Head of caudate nucleus (tissue), 42 donors: ENCODE data around the gene EDC3.
A peak's percentile ranks its signal among the peaks of the same experiment; 100 is the strongest.
"Not testable (repeated sequence)": the region's sequence is repeated elsewhere in the genome, so short reads cannot be mapped to it uniquely, and the experiment has no call there.

Experiments
- DNase-seq, 42 donors: peaks; one replicate each; pipeline versions ENCODE4 v3.0.0 to v3.0.0-alpha.2; 2020 to 2021; ENCODE audit warnings: mixed read lengths in 7 of 42
- intact Hi-C: fragments of 100-400 bp; cut with DNase I; formaldehyde crosslinking; loops from one replicate; pipeline ENCODE4 v1.15.0; 2022

Gene EDC3

DNA sequence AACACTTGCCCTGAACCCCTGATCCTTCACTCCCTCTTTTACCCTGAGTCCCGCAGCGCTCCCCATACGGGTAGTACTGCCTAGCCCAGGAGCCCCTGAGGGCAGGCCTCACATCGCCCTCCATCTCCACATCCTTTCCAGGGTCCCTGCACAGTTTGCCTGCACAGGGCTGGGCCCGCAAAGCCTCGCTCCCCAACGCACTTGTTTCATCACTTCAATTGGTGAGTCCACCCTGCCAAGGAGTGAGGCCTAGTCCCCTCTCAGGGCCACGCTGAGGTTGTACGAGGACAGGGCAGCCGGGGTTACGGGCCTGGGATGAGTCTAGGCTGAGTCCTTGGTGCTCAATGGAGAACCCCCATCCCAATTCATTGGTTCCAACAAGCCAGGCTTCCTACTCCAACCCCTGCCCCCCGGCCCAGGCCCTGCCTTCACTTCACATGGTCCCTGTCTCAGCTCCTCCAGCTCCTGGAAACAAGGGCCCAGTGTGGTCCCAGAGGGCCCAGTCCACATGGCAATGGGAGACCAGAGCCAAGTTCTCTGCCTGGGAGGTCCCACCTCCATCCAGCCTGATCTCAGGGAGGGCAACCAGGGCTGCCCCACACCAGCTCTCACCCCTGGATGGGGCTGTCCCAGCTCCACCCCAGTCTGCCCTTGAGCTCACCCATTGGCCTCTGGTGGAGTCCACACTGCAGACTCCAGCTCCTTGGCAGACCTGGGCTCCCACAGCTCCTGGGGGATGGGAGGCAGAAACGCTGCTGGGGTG lies 92.6 kb downstream of the EDC3 start:
- intact Hi-C loops, result no loop called here
- DNase-seq, result no peak

DNA sequence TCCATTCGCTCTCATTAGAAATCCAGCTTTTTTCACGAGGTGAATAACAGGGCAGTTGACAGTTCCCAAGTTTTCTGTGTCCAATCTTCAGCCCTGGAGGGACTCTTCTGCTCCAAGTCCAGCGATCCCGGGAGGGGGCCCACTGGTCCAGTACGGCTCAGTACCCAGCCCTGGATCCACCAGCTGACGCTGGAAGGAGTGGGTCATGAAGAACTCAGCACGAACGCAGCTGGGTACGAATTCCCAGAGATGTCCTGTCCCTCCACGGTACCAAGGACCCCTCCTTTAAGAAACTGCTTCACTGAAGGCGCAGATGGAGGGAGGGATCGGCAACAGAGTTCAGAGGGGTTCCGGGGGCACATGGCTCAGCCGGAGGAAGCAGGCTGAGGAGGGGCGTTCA lies 96.7 kb downstream of the EDC3 start:
- intact Hi-C loops, result no loop called here
- DNase-seq, result no peak

DNA sequence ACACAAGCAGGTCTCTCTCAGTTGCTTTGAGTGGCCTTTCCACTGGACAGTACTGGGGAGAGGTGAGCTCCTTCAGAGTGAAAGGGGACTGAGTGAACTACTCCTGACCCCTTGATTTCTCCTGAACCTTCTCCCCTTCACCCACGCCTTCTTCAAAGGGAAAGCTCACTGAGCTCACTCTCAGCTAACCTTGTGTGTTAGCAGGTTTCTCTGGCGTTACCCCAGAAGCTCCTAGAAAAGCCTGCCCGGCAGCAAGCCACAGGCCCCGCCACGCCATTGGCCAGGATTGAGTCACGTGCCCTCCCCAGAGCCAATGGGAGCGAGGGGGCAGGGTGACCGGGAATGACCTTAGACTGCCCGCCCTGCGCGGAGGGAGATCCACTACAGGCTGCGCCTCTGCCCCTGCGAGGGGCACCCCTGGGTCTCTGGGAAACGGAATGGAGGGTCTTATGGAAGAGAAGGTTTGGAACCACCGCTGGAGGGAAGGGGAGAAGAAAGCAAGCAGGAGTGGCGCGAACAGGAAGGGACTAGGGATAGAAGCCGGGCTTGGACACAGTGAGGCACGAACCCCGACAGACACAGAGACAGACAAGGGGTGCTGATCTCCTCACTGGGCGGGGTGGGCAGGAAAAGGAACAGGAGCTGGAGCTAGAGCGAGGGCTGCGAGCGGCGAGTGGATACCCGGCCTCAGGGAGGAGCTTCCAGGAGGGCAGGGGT lies 97.5 kb downstream of the EDC3 start:
- peak; percentile 85 to 98 (median 95) for DNase-seq
- intact Hi-C loops, result no loop called here

DNA sequence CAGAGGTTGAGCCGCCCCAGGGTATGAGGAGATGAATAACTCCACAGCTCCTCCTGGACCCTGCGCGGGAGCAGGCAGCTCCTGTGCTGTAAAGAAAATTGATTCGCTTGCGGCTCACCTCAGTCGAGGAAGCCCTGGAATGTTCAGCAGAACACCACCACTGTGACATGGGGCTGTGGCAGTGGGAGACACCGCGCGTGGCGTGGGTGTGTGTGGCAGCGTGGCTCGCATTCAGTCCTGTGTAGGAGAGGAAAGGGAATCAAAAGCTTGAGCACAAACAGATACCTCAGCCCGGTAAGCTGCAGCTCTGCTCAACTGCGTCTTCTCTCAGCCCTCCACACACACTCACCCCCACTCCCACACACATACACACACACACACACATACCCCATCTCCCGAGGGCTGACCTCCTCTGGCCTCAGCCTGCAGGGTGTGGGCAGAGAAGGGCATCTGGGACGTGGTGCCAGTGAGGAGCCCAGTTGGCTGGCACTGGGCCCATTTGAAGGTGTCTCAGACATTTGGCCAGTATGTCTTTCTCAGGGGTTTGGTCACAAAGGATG lies 98.6 kb downstream of the EDC3 start:
- intact Hi-C loops, result not testable (repeated sequence)
- DNase-seq, result peak in 3 of 42 donors; percentile 18 to 39 (median 21)

DNA sequence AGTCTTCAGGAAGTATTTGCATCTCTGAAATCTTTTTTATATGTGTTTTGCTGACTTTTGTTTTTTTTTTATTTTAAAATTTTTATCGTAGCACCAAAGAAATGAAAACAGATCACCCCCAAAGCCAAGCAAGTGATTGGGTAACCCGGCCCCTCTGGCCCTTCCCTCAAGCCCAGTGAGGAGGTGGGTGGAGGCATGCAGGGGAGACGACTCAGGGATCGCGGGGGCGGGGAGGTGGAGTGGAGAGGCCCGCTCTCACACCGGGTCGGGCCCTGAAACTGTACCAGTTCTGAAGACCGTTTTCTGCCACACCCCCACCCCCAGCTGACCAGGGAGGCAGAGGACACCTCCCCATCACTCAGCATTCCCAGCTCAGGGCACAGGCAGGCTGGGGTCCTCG lies 99.1 kb downstream of the EDC3 start:
- intact Hi-C loops, DNase-seq: not testable (repeated sequence)

DNA sequence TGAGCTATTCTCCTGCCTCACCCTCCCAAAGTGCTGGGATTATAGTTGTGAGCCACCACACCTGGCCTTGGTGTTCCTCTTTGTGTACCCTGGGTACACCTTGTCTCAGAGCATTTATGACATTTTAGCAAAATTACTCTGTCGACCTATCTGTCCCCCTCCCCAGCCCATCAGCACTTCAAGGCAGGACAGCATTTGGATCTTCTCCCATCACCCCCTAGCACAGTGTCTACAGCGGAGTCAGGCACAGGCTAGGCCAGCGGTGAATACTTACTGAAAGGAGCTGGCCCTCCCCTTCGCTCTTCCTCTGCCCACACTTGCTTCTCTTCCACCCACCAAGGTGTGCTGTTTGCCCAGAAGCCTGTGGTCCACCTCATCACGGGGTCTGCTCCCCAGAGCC lies 100.6 kb downstream of the EDC3 start:
- intact Hi-C loops, result no loop called here

DNA sequence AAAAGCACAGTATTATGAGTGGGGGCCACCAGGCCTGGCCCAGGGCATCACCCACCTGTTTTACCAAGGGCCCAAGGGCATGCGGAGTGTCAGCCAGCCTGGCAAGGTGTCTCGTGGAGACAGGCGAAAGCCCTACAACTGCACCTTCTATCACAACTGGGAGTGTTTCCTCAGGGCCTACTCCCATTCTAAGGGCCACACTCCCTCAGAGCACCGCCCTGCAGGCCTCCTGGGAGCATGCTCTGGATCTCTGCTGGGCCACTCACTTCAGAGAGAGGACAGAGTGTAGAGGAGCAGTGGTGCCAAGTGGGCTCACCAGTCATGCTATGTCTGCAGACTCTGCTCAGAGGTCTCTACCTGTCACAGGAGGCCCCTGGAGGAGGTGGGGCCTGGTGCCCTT lies 101.4 kb downstream of the EDC3 start:
- no peak for DNase-seq
- intact Hi-C loops, result no loop called here

More for the DNA sequence above, 100.6 kb downstream of the EDC3 start:
- no peak for DNase-seq

DNA sequence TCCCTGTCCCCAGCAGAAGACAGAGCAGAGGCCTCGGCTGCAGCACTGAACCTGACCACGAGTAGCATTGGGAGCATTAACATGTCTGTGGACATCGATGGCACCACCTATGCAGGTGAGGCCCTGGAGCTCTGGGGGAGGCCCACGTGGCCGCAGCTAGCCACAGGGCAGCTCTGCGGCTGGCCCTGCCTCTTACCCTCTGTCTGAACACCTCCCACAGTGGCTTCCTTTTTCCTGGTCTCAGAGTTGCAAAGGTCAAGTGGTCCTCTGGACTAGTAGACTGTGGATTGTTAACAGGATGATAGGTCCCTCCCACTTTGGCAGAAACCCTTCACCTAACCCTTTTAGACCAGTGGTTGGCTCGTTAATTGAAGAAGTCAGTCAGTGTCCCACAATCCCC lies 102.7 kb downstream of the EDC3 start:
- intact Hi-C loops, result no loop called here
- no peak for DNase-seq

DNA sequence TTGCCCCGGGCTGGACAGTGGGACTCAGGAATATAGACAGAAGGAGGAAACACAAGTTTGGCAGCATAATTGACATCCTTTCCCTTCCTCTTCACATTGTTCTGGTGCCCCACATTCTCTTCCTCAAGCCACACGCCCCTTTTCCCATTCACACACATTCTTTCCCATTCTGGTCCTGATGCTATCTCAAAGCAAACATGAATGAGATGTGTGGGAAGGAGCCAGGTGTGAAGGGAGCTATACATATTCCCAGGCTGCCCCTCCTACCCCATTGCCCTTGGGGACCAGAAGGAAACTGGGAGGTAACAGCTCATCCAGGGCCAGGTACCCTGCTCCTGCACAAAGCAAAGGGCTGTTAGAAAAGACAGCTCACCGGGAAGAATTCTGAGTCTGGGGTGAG lies 103.6 kb downstream of the EDC3 start:
- intact Hi-C loops, result no loop called here
- no peak for DNase-seq

DNA sequence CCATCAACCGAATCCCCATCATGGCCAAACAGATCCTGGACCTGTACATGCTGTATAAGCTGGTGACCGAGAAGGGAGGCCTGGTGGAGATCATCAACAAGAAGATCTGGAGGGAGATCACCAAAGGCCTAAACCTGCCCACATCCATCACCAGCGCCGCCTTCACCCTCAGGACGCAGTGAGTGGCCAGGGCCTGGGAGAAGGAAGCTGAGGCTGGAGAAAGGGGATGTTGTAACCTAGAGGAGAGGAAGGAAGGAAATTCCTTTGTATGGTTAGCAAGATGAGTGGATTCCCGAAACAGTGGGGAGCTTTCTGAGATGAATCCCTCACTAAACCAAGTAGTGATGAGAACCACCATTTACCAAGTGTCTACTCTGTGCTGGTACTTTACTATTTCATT lies 106.0 kb downstream of the EDC3 start:
- intact Hi-C loops, result no loop called here
- DNase-seq, result no peak

DNA sequence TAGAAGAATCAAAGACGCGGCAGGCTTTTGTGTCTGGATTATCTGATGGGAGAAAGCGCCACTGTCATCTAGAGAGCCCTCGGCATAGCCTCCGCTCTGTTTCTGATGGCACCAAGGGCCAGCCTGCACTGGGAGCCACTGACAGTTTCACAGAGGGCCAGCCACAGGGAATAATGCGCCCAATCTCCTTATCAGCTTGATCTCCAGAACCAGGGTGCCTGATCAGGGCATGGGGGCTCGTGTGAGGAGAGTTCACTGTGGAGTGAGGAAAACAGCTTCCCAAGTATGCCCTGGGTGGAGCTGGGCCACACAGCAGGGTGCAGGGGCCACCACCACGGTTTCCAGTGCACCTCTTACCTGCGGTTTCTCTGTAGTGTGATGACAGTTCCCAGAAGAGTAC lies 110.0 kb downstream of the EDC3 start:
- intact Hi-C loops, result no loop called here

DNA sequence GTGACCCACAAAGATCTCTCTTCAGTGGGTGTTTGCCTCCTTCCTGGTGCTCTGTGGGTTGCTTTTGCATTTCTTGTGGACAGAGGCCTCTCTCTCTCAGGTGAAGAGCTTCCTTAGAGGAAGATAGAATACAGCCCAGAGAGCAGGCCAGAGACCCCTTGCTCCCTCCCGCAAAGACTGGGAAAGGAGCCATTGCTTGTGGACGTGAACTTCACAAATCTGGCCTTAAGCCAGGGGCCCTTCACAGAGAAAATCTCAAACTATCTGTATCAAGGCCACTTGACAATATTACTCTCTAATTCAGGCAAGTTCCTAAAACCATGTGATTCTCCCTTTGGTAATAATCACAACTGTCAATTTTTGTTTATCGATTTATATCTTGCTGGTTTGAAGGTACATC lies 110.6 kb downstream of the EDC3 start:
- intact Hi-C loops, result no loop called here
- DNase-seq, result no peak

More for the DNA sequence above, 110.0 kb downstream of the EDC3 start:
- DNase-seq, result no peak

DNA sequence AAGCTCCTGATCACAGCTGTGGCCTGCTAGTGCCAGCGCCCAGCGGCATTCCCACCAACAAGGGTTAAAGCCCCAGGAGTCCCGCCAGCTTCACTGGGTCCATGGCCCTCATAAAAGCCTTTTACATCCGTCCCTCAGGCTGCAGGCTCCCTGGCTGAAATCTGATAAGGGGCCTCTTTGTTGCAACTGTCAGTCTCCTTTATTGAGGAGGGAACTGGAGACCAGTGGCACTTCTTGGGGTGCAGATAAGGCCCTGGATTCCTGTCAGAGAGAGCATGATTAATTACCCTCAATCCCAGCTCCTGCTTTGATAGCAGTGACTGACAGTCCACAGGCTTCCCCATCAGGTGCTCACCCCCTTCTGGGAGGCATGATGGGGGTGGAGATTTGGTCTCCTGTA lies 111.0 kb downstream of the EDC3 start:
- peak in 40 of 42 donors; percentile 28 to 84 (median 62) for DNase-seq
- intact Hi-C loops, result no loop called here

DNA sequence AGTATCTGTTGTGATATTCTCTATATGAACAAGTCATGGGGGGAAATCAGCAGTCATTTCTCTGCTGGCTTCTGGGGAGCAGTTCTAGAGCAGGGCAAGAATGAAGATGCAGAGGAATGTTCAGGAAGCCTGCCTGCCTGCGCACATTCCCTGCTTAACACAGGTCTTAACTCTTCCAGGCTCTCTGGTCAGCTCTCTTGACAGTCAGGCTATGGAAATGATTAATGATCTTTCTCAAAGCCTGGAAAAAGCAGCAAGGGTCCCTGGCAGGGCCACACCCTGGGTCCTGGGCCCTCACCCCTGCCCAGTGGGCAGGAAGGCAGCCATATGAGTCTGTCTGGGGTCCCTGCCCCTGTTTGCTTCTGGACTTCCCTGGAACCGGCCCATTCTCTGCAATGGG lies 111.6 kb downstream of the EDC3 start:
- DNase-seq, result no peak
- intact Hi-C loops, result no loop called here
